ENCODE data around the gene SPEN. TPM values are rescaled to one million over a fixed set of nuclear protein-coding genes. Genes with fewer than 3 reads are reported as not detected.
"Not testable (repeated sequence)": the region's sequence is repeated elsewhere in the genome, so short reads cannot be mapped to it uniquely, and the experiment has no call there.

SPEN gene
- total RNA-seq, 1 experiment from 2014 or later: 48.3 TPM

DNA sequence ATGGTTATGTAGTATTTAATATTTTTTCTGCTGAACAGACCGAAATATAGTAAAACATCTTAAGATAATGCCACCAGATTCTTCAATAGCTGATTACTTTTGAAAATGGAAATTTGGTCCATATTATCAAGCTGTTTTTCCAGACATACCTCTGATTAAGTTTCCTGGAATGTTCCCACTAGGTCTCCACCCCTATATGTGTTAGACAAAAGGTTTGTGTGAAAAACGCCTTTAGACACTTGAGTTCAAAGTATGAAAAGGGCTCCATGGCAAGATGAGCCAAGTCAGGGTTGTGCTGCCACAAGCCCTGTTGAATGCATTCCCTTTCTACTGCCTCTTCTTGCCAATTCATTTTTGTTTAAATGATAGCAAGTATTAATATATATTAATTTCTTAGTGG, 75.7 kb downstream of the SPEN start:
- TF ChIP-seq, protein P1, sequence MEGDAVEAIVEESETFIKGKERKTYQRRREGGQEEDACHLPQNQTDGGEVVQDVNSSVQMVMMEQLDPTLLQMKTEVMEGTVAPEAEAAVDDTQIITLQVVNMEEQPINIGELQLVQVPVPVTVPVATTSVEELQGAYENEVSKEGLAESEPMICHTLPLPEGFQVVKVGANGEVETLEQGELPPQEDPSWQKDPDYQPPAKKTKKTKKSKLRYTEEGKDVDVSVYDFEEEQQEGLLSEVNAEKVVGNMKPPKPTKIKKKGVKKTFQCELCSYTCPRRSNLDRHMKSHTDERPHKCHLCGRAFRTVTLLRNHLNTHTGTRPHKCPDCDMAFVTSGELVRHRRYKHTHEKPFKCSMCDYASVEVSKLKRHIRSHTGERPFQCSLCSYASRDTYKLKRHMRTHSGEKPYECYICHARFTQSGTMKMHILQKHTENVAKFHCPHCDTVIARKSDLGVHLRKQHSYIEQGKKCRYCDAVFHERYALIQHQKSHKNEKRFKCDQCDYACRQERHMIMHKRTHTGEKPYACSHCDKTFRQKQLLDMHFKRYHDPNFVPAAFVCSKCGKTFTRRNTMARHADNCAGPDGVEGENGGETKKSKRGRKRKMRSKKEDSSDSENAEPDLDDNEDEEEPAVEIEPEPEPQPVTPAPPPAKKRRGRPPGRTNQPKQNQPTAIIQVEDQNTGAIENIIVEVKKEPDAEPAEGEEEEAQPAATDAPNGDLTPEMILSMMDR (IDR thresholded peaks at IDR 0.05; ENCODE audit: unreplicated experiment): no peak
- peaks cover 21% of the 10 kb centered on the region for H3K36me3 Mint-ChIP-seq (ENCODE audit: insufficient read depth, unreplicated experiment)
- no peaks in the 10 kb centered on the region for H3K9me3 Mint-ChIP-seq (ENCODE audit: low read depth, unreplicated experiment)
- no TSS peak for BruUV-seq (replicated peaks)
- no peaks in the 10 kb centered on the region for H3K4me1 Mint-ChIP-seq (ENCODE audit: low read depth, unreplicated experiment)
- no peak overlapping the region for H3K27ac Mint-ChIP-seq (ENCODE audit: unreplicated experiment)
- intact Hi-C loops (cut with micrococcal nuclease; ENCODE audit: unreplicated experiment): no loop called here
- no peaks in the 10 kb centered on the region for H3K27me3 Mint-ChIP-seq (ENCODE audit: unreplicated experiment)
- H3K4me3 Mint-ChIP-seq (ENCODE audit: low read depth, unreplicated experiment): no peak overlapping the region
- CTCF ChIA-PET: no interaction called here
- DNase-seq: no peak

DNA sequence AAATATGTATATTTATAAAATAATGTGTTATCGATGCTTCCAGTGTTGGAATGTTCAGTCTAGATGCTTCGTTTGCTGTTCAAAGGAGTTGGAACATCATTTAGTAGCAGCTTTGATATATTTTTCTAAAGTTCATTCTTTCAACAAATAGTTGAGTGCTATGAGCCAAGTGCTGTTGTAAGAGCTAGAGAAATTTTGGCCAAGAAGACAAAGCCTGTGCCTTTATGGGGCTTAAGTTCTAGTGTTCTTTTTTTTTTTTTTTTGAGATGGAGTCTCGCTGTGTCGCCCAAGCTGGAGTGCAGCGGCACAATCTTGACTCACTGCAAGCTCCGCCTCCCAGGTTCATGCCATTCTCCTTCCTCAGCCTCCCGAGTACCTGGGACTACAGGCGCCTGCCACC, 78.9 kb downstream of the SPEN start:
- CTCF ChIA-PET; H3K4me1 Mint-ChIP-seq (ENCODE audit: low read depth, unreplicated experiment); DNase-seq; intact Hi-C loops (cut with micrococcal nuclease; ENCODE audit: unreplicated experiment); H3K4me3 Mint-ChIP-seq (ENCODE audit: low read depth, unreplicated experiment); H3K27ac Mint-ChIP-seq (ENCODE audit: unreplicated experiment); H3K27me3 Mint-ChIP-seq (ENCODE audit: unreplicated experiment); H3K9me3 Mint-ChIP-seq (ENCODE audit: low read depth, unreplicated experiment); BruUV-seq (replicated peaks): not testable (repeated sequence)
- H3K36me3 Mint-ChIP-seq (ENCODE audit: insufficient read depth, unreplicated experiment): peaks cover 44% of the 10 kb centered on the region

DNA sequence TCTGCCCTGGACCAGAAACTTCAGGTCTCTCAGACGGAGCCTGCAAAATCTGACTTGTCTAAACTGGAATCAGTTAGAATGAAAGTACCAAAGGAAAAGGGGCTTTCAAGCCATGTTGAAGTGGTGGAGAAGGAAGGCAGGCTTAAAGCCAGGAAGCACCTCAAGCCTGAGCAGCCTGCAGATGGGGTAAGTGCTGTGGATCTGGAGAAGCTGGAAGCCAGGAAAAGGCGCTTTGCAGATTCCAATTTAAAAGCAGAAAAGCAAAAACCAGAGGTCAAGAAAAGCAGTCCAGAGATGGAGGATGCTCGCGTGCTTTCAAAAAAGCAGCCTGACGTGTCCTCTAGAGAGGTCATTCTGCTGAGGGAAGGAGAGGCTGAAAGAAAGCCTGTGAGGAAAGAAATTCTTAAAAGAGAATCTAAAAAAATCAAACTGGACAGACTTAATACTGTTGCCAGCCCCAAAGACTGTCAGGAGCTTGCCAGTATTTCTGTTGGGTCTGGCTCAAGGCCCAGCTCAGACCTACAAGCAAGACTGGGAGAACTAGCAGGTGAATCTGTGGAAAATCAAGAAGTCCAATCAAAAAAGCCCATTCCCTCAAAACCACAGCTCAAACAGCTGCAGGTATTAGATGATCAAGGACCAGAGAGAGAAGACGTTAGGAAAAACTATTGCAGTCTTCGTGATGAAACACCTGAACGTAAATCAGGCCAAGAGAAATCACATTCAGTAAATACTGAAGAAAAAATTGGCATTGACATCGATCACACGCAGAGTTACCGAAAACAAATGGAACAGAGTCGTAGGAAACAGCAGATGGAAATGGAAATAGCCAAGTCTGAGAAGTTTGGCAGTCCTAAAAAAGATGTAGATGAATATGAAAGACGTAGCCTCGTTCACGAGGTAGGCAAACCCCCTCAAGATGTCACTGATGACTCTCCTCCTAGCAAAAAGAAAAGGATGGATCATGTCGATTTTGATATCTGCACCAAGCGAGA, 81.8 kb downstream of the SPEN start:
- Mint-ChIP-seq H3K9me3 (ENCODE audit: low read depth, unreplicated experiment) (no peaks in the 10 kb centered on the region), H3K36me3 (ENCODE audit: insufficient read depth, unreplicated experiment) (peaks cover 56% of the 10 kb centered on the region), H3K4me1 (ENCODE audit: low read depth, unreplicated experiment) (no peaks in the 10 kb centered on the region), H3K27me3 (ENCODE audit: unreplicated experiment) (no peaks in the 10 kb centered on the region), H3K27ac (ENCODE audit: unreplicated experiment) (peak overlapping the region; percentile 14), H3K4me3 (ENCODE audit: low read depth, unreplicated experiment) (no peak overlapping the region)
- no peak for DNase-seq
- TF ChIP-seq, protein P1 (IDR thresholded peaks at IDR 0.05; ENCODE audit: unreplicated experiment): no peak
- intact Hi-C loops (cut with micrococcal nuclease; ENCODE audit: unreplicated experiment): no loop called here
- TSS peak; percentile 31 for BruUV-seq (replicated peaks)
- CTCF ChIA-PET: interaction anchor here (0.8 kb wide), 1 partner anchor 80 kb away, joined by 3 read pairs; no protein-coding TSS in a partner anchor

DNA sequence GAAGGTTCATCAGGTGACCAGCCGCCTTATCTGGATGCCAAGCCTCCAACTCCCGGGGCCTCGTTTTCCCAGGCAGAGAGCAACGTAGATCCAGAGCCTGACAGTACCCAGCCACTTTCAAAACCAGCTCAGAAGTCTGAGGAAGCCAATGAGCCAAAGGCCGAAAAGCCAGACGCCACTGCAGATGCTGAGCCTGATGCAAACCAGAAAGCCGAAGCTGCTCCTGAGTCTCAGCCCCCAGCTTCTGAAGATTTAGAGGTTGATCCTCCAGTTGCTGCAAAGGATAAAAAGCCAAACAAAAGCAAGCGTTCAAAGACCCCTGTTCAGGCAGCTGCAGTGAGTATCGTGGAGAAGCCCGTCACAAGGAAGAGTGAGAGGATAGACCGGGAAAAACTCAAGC, 83.9 kb downstream of the SPEN start:
- Mint-ChIP-seq H3K36me3 (ENCODE audit: insufficient read depth, unreplicated experiment) (peaks cover 74% of the 10 kb centered on the region), H3K4me1 (ENCODE audit: low read depth, unreplicated experiment) (no peaks in the 10 kb centered on the region), H3K9me3 (ENCODE audit: low read depth, unreplicated experiment) (no peaks in the 10 kb centered on the region), H3K4me3 (ENCODE audit: low read depth, unreplicated experiment) (no peak overlapping the region), H3K27me3 (ENCODE audit: unreplicated experiment) (no peaks in the 10 kb centered on the region), H3K27ac (ENCODE audit: unreplicated experiment) (no peak overlapping the region)
- CTCF ChIA-PET: no interaction called here
- DNase-seq: no peak
- TF ChIP-seq, protein P1 (IDR thresholded peaks at IDR 0.05; ENCODE audit: unreplicated experiment): no peak
- no TSS peak for BruUV-seq (replicated peaks)
- intact Hi-C loops (cut with micrococcal nuclease; ENCODE audit: unreplicated experiment): no loop called here

DNA sequence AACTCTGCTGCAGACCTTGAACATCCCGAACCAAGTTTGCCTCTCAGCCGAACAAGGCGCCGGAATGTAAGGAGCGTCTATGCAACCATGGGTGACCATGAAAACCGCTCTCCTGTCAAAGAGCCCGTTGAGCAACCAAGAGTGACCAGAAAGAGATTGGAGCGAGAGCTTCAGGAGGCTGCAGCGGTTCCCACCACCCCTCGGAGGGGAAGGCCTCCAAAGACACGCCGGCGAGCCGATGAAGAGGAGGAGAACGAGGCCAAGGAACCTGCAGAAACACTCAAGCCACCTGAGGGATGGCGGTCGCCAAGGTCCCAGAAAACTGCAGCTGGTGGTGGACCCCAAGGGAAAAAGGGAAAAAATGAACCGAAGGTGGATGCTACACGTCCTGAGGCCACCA, 84.4 kb downstream of the SPEN start:
- CTCF ChIA-PET: interaction anchor here (1.1 kb wide), 1 partner anchor 13 kb away, joined by 3 read pairs; no protein-coding TSS in a partner anchor
- H3K9me3 Mint-ChIP-seq (ENCODE audit: low read depth, unreplicated experiment): no peaks in the 10 kb centered on the region
- no peak overlapping the region for H3K27ac Mint-ChIP-seq (ENCODE audit: unreplicated experiment)
- H3K4me3 Mint-ChIP-seq (ENCODE audit: low read depth, unreplicated experiment): no peak overlapping the region
- DNase-seq: no peak
- intact Hi-C loops (cut with micrococcal nuclease; ENCODE audit: unreplicated experiment): no loop called here
- no TSS peak for BruUV-seq (replicated peaks)
- TF ChIP-seq, protein P1 (IDR thresholded peaks at IDR 0.05; ENCODE audit: unreplicated experiment): no peak
- no peaks in the 10 kb centered on the region for H3K4me1 Mint-ChIP-seq (ENCODE audit: low read depth, unreplicated experiment)
- peaks cover 74% of the 10 kb centered on the region for H3K36me3 Mint-ChIP-seq (ENCODE audit: insufficient read depth, unreplicated experiment)
- no peaks in the 10 kb centered on the region for H3K27me3 Mint-ChIP-seq (ENCODE audit: unreplicated experiment)
